DLD1 (cell line): Measurements from ENCODE around the gene ENDOG.
"Not testable (repeated sequence)": the region's sequence is repeated elsewhere in the genome, so short reads cannot be mapped to it uniquely, and the experiment has no call there.

Source experiments
- in situ Hi-C: cut with HindIII; loops from 2 replicates; pipeline ENCODE4 v1.10.0; 2017; ENCODE audit warnings: low sequenced_read_pairs

Gene ENDOG

DNA sequence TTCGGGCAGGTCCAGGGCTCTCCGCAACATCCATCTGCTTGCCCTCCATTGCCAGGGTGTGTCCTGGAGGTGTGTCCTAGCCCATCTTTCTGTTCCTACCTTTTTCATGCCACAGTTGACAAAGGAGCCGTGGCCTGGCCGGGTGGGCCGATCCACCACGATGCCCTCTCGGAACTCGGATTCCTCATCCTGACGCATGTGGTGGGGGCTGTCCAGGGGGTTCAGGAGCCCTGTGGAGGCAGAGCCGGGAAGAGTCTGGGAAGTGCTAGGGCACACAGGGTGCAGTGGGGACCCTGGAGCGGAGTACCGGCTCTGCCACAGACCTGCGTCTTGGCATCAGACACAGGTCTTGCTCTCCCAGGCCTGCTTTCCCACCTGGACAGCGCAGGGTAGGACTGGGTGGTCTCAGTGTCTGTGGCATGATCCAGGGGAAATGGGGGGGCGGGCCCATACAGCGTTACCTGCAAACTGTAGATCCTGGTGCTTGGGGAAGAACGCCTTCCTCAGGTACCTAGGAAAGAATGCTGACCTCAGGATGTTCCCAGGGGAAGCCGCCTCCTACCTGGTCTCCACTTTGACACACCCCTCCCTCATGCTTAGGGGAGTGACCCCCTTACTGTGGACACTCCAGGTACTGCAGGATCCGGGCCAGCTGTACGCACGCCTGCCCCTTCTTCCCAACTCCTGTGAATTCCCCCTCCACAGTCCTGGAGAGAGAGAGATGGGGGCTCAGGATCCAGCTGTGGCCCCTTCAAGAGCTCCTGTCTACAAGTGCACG lies 7.8 kb downstream of the ENDOG start:
- in situ Hi-C loops = no loop called here

DNA sequence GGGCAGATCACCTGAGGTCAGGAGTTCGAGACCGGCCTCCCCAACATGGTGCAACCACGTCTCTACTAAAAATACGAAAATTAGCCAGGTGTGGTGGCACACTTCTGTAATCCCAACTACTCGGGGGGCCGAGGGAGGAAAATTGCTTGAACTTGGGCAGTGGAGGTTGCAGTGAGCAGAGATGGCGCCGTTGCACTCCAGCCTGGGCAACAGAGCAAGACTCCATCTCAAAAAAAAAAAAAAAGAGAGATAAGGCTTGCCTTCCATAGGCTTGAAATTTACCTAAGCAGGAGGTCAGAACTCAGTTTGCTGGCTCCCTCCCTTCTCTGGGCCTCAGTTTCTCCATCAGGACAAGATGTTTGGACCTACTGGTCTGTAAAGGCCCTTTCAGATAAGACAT lies 10.0 kb downstream of the ENDOG start:
- in situ Hi-C loops = no loop called here

- in situ Hi-C loops = no loop called here
These were observed 10.6 kb downstream of the ENDOG start for GRCh38 chr9:128828719-128829452.

- in situ Hi-C loops = no loop called here
These were observed 11.4 kb downstream of the ENDOG start, which contains the start of gene SPOUT1 for GRCh38 chr9:128829477-128830251. Gene SPOUT1 (minus strand): TSS chr9:128829794. CDS start chr9:128829780, 14 bp downstream.

- in situ Hi-C loops = no loop called here
These were observed 15.4 kb downstream of the ENDOG start for GRCh38 chr9:128833696-128834095.

DNA sequence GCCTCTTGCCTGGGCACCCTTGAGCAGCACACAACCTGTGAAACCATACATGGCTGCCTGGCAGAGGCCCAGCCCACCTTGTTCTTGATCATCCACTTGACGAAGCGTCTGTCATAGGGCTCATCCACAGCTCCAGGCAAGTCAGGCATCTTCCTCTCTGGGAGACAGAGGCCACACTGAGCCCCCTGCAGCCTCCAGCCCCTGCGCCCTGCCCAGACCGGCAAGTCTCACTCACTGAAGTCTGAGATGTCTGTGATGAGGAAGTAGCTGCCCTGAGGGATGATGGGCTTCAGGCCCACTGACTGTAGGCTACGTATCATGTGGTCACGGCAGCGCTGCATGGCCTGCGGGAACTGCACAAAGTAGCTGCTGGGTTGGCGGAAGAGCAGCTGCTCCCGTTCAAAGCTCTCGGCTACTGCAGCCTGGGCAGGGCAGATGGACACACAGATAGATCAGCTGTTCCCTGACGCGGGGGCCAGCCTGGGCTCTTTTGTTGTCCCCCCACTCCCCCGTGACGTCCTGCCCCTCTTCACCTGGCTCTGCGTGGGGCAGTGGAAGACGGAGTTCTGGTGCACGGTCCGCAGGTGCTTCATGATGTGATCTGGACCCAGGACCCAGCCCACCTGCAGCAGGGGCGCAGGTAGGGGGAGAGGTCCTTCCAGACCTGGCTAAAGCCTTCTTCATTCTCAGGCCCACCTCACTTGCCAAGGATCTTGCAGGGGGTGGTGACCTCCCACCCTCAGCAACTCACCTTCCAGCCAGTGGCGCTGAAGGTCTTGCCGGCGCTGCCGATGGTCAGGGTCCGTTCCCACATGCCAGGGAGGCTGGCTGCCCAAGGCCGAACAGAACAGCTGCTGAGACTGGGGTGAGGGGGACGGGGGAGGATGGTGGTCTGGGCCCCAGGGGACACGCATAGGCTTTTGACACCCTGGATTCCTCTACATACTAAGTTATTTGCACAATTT lies 17.2 kb downstream of the ENDOG start:
- in situ Hi-C loops = no loop called here

DNA sequence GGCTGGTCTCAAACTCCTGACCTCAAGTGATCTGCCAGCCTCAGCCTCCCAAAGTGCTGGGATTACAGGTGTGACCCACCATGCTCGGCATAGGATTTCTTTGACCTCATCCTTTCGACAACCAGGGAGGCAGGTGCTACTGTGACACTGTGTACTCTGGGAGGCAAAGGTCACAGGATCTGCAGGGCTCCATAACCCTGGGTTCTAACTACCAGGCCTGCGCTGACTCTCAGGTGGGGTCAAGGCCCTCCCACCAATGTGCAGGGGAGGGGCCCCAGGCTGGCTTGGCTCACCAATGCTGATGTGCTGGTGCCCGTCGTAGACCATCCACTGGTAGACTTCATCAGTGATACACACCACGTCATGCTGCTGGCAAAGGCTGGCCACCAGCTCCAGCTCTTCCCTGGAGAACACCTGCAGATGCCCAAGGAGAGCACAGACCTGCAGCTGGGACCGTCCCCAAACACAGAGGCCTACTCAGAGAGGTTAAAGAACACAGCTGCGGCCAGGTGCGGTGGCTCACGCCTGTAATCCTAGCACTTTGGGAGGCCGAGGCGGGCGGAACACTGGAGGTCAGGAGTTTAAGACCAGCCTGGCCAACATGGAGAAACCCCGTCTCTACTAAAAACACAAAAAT lies 18.3 kb downstream of the ENDOG start:
- in situ Hi-C loops = no loop called here

DNA sequence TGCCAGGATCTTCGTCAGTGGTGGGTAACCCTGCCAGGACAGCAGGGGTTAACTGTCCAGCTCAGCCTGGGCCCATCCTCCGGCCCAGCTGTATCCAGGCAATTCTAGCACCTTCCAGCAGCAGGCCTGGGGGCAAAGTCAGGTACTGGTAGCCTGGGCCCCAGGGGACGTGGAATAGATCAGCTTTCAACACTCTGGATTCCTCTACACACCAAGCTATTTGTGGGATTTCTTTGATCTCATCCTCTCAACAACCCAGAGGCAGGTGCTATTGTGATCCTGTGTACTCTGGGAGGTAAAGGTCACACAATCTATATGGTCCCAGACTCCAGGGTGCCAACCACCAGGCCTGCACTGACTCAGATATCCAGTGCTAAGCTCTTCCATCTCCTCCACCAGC lies 20.0 kb downstream of the ENDOG start:
- in situ Hi-C loops = no loop called here

DNA sequence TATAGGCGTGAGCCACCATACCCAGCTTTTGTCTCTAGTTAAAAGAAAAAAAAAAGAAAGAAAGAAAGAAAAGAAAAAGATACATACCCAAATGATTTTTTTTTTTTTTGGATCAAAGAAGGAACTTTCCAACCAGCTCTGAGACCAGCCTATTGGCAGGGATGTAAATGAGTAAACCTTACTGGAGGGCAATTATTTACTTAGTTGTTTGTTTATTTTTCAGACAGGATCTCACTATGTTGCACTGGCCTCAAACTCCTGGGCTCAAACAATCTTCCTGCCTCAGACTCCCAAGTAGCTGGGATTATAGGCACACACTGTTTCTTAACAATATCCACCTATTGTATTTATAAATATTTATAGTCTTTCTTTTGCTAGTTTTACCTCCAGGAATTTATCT lies 22.2 kb downstream of the ENDOG start:
- in situ Hi-C loops = no loop called here

DNA sequence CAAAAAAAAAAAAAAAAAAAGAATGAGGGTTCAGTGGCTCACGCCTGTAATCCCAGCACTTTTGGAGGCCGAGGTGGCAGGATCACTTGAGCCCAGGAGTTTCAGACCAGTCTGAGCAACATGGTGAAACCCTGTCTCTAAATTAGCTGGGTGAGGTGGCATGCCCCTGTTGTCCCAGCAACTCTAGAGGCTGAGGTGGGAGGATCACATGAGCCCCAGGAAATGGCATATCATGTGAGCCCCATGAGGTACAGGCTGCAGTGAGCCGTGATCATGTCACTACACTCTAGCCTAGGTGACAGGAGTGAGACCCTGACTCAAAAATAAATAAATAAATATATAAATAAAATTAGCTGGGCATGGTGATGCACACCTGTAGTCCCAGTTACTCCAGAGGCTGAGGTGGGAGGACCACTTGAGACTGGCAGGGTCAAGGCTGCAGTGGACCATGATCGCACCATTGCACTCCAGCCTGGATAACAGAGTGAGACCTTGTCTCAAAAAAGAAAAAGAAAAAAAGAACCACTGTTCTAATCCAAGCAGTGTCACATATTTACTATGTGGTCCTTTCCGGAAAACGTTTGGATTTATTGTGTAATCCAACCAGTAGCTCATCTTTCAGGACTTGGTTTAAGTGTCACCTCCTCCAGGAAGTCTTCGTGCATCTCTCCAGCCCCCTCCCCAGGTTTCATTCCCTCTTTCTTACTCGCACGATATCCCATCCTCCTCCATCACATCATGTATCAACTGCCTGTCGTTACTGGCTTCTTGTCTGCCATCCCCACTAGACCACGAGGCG lies 23.6 kb downstream of the ENDOG start:
- in situ Hi-C loops = no loop called here

DNA sequence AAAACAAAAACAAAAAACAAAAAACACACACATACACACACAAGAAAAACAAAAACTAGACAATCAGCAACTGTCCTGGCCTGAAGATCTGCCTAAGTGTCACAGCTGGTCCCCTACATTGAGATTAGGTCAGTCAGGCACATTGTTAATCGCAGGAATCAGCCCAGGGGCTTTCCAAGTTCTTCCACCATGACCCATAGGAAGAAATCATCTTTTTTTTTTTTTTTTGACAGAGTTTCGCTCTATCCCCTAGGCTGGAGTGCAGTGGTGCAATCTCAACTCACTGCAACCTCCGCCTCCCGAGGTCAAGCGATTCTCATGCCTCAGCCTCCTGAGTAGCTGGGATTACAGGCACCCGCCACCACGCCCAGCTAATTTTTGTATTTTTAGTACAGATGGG lies 24.9 kb downstream of the ENDOG start:
- in situ Hi-C loops = not testable (repeated sequence)

GRCh38 chr9:128845186-128845931 lies 27.1 kb downstream of the ENDOG start:
- in situ Hi-C loops = no loop called here

- in situ Hi-C loops = no loop called here
These were observed 28.4 kb downstream of the ENDOG start for GRCh38 chr9:128846680-128847030.

DNA sequence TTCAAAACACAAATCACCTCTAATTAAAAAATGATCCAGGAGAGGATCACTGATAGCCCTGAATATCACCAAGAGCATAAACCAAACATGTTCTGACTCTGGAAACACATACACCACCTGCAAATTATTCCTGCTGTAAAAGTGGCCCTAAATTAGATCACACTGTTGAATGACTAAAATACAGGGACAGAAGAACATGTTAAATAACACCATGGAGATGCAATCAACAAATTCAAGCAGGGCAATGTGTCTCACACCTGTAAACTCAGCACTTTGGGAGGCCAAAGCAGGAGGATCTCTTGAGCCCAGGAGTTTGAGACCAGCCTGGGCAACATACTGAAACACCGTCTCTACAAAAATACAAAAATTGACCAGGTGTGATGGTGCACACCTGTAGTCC lies 29.5 kb downstream of the ENDOG start:
- in situ Hi-C loops = no loop called here

DNA sequence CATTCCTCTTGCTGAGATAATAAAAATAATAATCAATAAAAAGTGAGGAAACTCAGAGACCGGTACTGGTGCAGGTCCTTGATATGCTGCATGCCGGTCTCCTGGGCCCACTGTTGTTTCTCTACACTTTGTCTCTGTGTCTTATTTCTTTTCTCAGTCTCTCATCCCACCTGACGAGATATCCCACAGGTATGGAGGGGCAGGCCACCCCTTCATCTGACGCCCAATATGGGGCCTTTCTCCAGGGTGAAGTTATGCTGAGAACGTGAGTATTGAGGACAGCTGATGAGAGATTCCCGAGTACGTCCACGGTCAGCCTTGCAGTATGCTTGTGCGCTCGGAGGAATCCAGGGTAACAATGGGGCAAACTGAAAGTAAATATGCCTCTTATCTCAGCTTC lies 32.7 kb downstream of the ENDOG start:
- in situ Hi-C loops = not testable (repeated sequence)

DNA sequence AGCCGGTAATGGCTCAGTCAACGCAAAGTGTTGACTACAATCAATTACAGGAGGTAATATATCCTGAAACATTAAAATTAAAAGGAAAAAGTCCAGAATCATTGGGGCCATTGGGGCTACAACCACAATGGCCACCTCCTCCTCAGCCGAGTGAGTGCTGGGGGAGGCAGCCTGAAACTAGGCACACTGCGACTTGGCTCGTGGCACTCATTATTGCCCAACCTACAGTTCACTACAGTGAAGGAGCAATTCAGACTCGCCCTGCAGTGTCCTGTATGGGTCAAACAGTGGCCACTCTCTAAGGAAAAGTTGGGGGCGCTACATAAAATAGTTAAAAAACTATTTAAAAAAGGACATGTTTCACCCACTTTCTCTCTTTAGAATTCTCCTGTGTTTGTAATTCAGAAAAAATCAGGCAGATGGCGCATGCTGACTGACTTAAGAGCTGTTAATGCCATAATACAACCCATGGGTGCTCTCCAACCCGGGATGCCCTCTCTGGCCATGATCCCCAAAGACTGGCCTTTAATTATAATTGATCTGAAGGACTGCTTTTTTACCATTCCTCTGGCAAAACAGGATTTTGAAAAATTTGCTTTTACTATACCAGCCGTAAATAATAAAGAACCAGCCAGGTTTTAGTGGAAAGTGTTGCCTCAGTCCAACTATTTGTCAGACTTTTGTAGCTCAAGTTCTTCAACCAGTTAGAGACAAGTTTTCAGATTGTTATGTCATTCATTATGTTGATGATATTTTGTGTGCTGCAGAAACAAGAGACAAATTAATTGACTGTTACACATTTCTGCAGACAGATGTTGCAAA lies 33.7 kb downstream of the ENDOG start:
- in situ Hi-C loops = not testable (repeated sequence)

DNA sequence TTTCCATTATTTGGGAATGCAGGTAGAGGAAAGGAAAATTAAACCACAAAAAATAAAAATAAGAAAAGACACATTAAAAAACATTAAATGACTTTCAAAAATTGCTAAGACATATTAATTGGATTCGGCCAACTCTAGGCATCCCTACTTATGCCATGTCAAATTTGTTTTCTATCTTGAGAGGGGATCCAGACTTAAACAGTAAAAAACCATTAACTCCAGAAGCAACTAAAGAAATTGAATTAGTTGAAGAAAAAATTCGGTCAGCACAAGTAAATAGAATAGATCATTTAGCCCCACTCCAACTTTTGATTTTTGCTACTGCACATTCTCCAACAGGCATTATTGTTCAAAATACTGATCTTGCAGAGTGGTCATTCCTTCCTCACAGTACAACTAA lies 34.3 kb downstream of the ENDOG start:
- in situ Hi-C loops = not testable (repeated sequence)

GRCh38 chr9:128854454-128854853 lies 36.2 kb downstream of the ENDOG start:
- in situ Hi-C loops = not testable (repeated sequence)
